Measurements from ENCODE around the gene GGCX.

GGCX gene

DNA sequence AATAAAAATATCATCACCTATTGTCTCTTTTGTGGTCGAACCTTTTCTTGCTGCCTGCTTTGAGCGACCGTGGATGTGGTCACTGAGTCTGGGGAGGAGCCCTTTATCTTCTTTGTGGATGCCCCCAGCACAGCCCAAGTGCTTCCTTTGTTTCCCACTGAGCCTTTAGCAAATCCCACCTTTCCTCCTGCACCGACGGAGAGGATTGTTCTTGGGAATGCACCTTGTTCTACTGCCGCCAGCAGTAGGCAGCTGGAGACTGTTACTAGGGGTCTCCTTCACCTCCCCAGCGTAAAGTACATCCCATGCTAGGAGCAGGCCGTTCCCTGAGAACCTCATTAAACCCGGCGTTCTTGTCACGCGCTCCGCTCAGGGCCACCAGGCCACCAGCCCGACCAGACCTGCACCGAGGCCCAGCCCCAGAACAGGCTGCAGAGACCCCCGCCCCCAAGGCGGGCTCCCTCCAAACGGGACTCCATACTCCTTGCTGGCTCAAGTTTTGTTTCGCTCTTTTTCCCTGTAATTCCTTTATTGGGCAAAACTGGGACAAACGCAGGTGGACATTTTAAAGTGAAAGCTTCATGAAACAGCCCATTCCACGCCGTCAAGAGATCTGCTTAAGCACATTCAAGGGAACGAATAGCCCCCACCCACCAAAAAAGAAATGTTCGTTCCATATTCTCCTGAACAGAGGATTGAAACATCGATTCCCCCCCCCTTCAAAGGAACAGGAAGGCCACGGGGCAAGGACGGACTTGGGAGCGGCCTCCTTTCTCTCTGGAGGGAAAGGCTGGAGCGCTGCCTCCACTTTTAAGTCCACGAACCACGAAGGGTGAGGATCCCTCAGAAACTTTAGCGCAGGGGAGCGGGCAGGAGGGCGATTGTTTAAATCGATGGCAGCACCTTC, 23.4 kb downstream of the GGCX start:
- Histone ChIP-seq H3K9me3 (ENCODE audit: insufficient read depth, low read length) (no peaks in the 10 kb centered on the region), H3K27me3 (ENCODE audit: insufficient read depth, insufficient read length) (no peaks in the 10 kb centered on the region), H3K9ac (ENCODE audit: insufficient read length, low read depth) (peak overlapping the region; percentile 99), H3K4me3 (ENCODE audit: insufficient read length, low read depth) (peak overlapping the region; percentile 99), H3K36me3 (ENCODE audit: insufficient read depth, insufficient read length, low read length) (peaks cover 37% of the 10 kb centered on the region), H3K4me1 (ENCODE audit: insufficient read depth, insufficient read length) (peaks cover 2% of the 10 kb centered on the region)
- TF ChIP-seq SUZ12 (IDR thresholded peaks at IDR 0.05; ENCODE audit: extremely low read depth, insufficient read depth, insufficient read length): no peak
- no peak for TF ChIP-seq ZNF274 (IDR thresholded peaks at IDR 0.05; ENCODE audit: low read depth, low read length)
- TF ChIP-seq YY1 (IDR thresholded peaks at IDR 0.05; ENCODE audit: insufficient read depth, insufficient read length): no peak
- peak; percentile 73 for DNase-seq (ENCODE audit: low read depth, low spot score)

DNA sequence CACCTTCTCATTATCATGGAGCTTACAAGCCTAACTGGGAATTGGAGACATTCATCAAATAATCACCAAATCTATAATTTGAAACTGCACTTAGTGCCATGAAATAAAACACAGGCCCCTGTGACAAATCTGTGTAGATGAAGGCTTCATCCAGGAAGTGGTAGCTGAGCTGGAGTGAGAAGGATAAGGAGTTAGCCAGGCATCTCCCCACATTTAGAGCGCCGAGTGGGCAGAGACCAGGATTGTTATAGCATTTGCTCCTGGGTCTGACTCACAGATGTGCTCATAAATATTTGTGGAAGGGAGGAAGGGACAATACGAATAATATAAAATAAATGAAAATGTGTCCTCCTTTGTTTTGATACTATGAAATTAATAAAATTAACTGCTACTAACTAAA, 24.8 kb downstream of the GGCX start:
- no peak for DNase-seq (ENCODE audit: low read depth, low spot score)
- Histone ChIP-seq H3K27me3 (ENCODE audit: insufficient read depth, insufficient read length) (no peaks in the 10 kb centered on the region), H3K4me3 (ENCODE audit: insufficient read length, low read depth) (no peak overlapping the region), H3K9me3 (ENCODE audit: insufficient read depth, low read length) (no peaks in the 10 kb centered on the region), H3K4me1 (ENCODE audit: insufficient read depth, insufficient read length) (no peaks in the 10 kb centered on the region), H3K36me3 (ENCODE audit: insufficient read depth, insufficient read length, low read length) (peaks cover 23% of the 10 kb centered on the region), H3K9ac (ENCODE audit: insufficient read length, low read depth) (no peak overlapping the region)
- TF ChIP-seq YY1 (IDR thresholded peaks at IDR 0.05; ENCODE audit: insufficient read depth, insufficient read length): no peak
- TF ChIP-seq ZNF274 (IDR thresholded peaks at IDR 0.05; ENCODE audit: low read depth, low read length): no peak

DNA sequence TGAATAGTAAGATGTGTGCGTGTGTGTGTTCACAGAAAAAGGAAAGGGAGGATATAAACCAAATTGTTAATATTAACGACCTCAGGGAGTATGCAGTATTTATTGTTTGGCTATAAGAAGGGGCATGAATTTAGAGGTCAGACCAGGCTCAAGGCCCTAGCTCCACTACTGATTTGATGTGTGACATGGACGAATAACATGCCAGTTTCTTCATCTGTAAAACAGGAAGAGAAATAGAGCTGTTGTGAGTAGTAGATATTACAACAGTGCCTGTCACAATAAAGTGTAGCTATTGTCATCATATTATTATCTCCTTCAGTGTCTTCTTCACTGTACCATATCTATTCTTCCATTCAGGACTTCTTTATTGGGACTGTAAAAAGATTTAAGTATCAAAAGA, 26.4 kb downstream of the GGCX start:
- DNase-seq (ENCODE audit: low read depth, low spot score): no peak
- Histone ChIP-seq H3K9ac (ENCODE audit: insufficient read length, low read depth) (no peak overlapping the region), H3K27me3 (ENCODE audit: insufficient read depth, insufficient read length) (no peaks in the 10 kb centered on the region), H3K9me3 (ENCODE audit: insufficient read depth, low read length) (no peaks in the 10 kb centered on the region), H3K4me3 (ENCODE audit: insufficient read length, low read depth) (no peak overlapping the region), H3K36me3 (ENCODE audit: insufficient read depth, insufficient read length, low read length) (peaks cover 7% of the 10 kb centered on the region), H3K4me1 (ENCODE audit: insufficient read depth, insufficient read length) (no peaks in the 10 kb centered on the region)
- TF ChIP-seq YY1 (IDR thresholded peaks at IDR 0.05; ENCODE audit: insufficient read depth, insufficient read length) (no peak), ZNF274 (IDR thresholded peaks at IDR 0.05; ENCODE audit: low read depth, low read length) (no peak), SUZ12 (IDR thresholded peaks at IDR 0.05; ENCODE audit: extremely low read depth, insufficient read depth, insufficient read length) (no peak)

DNA sequence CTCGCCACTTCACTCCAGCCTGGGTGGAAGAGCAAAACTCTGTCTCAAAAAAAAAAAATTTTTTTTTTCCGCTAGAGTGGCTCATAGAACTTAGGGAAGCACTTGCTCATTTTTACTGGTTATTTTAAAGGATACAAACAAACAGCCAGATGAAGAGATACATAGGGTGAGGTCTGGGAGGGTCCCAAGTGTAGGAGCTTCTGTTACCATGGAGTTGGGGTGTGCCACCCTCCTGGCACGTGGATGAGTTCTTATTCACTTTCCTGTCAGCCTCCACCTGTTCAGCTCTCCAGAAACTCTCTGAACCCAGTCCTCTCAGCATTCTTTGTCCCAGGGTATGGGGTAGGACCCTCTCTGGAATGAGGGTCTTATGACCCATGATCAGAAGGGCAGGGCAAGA, 27.2 kb downstream of the GGCX start:
- no peak overlapping the region for H3K9ac ChIP-seq (ENCODE audit: insufficient read length, low read depth)
- H3K36me3 ChIP-seq (ENCODE audit: insufficient read depth, insufficient read length, low read length): no peaks in the 10 kb centered on the region
- no peak overlapping the region for H3K4me3 ChIP-seq (ENCODE audit: insufficient read length, low read depth)
- no peaks in the 10 kb centered on the region for H3K27me3 ChIP-seq (ENCODE audit: insufficient read depth, insufficient read length)
- no peaks in the 10 kb centered on the region for H3K9me3 ChIP-seq (ENCODE audit: insufficient read depth, low read length)
- TF ChIP-seq YY1 (IDR thresholded peaks at IDR 0.05; ENCODE audit: insufficient read depth, insufficient read length) (no peak), SUZ12 (IDR thresholded peaks at IDR 0.05; ENCODE audit: extremely low read depth, insufficient read depth, insufficient read length) (no peak), ZNF274 (IDR thresholded peaks at IDR 0.05; ENCODE audit: low read depth, low read length) (no peak)
- H3K4me1 ChIP-seq (ENCODE audit: insufficient read depth, insufficient read length): no peaks in the 10 kb centered on the region
- DNase-seq (ENCODE audit: low read depth, low spot score): no peak

DNA sequence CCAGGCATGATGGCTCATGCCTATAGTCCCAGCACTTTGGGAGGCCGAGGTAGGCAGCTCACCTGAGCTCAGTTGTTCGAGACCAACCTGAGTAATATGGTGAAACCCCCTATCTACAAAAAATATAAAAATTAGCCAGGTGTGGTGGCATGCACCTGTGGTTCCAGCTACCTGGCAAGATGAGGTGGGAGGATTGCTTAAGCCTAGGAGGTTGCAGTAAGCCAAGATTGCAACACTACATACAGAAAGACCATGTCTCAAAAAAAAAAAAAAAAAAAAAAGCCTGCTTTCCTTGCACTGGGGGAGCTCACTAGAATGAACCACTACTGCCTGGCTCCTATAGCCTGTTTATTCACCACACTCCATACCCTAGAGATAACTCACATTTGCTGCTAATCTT, 29.7 kb downstream of the GGCX start:
- Histone ChIP-seq H3K9me3 (ENCODE audit: insufficient read depth, low read length) (no peaks in the 10 kb centered on the region), H3K36me3 (ENCODE audit: insufficient read depth, insufficient read length, low read length) (no peaks in the 10 kb centered on the region), H3K4me3 (ENCODE audit: insufficient read length, low read depth) (no peak overlapping the region), H3K9ac (ENCODE audit: insufficient read length, low read depth) (no peak overlapping the region), H3K4me1 (ENCODE audit: insufficient read depth, insufficient read length) (no peaks in the 10 kb centered on the region), H3K27me3 (ENCODE audit: insufficient read depth, insufficient read length) (no peaks in the 10 kb centered on the region)
- TF ChIP-seq SUZ12 (IDR thresholded peaks at IDR 0.05; ENCODE audit: extremely low read depth, insufficient read depth, insufficient read length) (no peak), YY1 (IDR thresholded peaks at IDR 0.05; ENCODE audit: insufficient read depth, insufficient read length) (no peak), ZNF274 (IDR thresholded peaks at IDR 0.05; ENCODE audit: low read depth, low read length) (no peak)
- no peak for DNase-seq (ENCODE audit: low read depth, low spot score)

DNA sequence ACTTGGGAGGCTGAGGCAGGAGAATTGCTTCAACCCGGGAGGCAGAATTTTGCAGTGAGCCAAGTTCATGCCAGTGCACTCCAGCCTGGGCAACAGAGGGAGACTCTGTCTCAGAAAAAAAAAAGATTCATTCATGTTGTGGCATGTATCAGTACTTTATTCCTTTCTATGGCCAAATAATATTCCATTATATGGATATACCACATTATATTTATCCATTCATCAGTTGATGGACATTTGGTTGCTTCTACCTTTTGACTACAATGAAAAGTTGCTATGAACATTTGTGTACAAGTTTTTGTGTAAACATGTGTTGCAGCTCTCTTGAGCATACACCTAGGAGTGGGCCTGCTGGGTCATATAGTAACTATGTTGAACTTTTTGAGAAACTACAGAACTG, 31.5 kb downstream of the GGCX start:
- H3K27me3 ChIP-seq (ENCODE audit: insufficient read depth, insufficient read length): no peaks in the 10 kb centered on the region
- H3K36me3 ChIP-seq (ENCODE audit: insufficient read depth, insufficient read length, low read length): no peaks in the 10 kb centered on the region
- H3K4me3 ChIP-seq (ENCODE audit: insufficient read length, low read depth): no peak overlapping the region
- no peak for DNase-seq (ENCODE audit: low read depth, low spot score)
- no peaks in the 10 kb centered on the region for H3K9me3 ChIP-seq (ENCODE audit: insufficient read depth, low read length)
- H3K9ac ChIP-seq (ENCODE audit: insufficient read length, low read depth): no peak overlapping the region
- TF ChIP-seq ZNF274 (IDR thresholded peaks at IDR 0.05; ENCODE audit: low read depth, low read length) (no peak), SUZ12 (IDR thresholded peaks at IDR 0.05; ENCODE audit: extremely low read depth, insufficient read depth, insufficient read length) (no peak), YY1 (IDR thresholded peaks at IDR 0.05; ENCODE audit: insufficient read depth, insufficient read length) (no peak)
- H3K4me1 ChIP-seq (ENCODE audit: insufficient read depth, insufficient read length): no peaks in the 10 kb centered on the region

DNA sequence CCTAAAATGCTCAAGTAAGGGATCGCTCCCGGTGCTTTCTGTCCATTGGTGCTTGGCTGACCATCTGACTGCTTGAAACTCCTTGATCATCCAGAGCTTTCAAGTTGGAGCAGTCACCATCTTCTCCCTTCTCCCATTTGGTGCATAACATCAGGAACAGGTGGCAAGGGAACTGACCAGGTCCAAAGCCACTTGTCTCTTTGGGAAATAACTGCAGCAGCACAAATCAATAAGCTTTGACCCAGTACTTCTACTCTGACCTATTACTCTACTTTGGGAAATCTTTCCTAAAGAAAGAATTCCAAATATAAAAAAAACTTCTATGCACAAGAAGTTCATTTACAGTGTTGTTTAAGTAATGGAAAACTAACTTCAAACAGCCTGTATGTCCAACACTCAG, 32.9 kb downstream of the GGCX start:
- Histone ChIP-seq H3K27me3 (ENCODE audit: insufficient read depth, insufficient read length) (no peaks in the 10 kb centered on the region), H3K4me3 (ENCODE audit: insufficient read length, low read depth) (no peak overlapping the region), H3K9ac (ENCODE audit: insufficient read length, low read depth) (no peak overlapping the region), H3K36me3 (ENCODE audit: insufficient read depth, insufficient read length, low read length) (no peaks in the 10 kb centered on the region), H3K9me3 (ENCODE audit: insufficient read depth, low read length) (no peaks in the 10 kb centered on the region), H3K4me1 (ENCODE audit: insufficient read depth, insufficient read length) (peaks cover 2% of the 10 kb centered on the region)
- TF ChIP-seq YY1 (IDR thresholded peaks at IDR 0.05; ENCODE audit: insufficient read depth, insufficient read length) (no peak), SUZ12 (IDR thresholded peaks at IDR 0.05; ENCODE audit: extremely low read depth, insufficient read depth, insufficient read length) (no peak), ZNF274 (IDR thresholded peaks at IDR 0.05; ENCODE audit: low read depth, low read length) (no peak)
- no peak for DNase-seq (ENCODE audit: low read depth, low spot score)
